HG02763 (cell line): ENCODE results near the gene TMEM198.

Experiments used
- ATAC-seq: cut with Tn5 transposase; IDR thresholded peaks from one replicate; pipeline ENCODE4 v1.9.1; 2021; ENCODE audit warnings: mild to moderate bottlenecking, moderate library complexity; ENCODE audit not compliant: unreplicated experiment

The TMEM198 gene

DNA sequence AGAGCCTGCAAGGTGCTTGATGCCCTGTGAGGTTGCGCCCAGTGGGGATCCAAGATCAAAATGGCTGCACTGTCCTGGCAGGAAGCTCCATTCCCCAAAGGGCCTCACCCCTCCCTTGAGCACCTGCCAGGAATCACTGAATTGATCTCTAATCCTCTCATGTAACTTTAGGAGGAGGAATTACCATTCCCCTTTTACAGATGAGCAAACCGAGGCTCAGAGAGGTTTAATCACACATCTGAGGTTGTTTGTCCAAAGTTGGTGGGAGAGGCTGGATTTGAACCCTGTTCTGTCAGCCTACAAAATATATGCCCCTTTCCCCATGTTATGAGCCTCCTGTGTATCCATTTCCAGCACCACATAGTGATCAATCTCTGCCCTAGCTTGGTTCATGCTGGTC is 19.0 kb upstream of the TMEM198 start:
- ATAC-seq: no peak

DNA sequence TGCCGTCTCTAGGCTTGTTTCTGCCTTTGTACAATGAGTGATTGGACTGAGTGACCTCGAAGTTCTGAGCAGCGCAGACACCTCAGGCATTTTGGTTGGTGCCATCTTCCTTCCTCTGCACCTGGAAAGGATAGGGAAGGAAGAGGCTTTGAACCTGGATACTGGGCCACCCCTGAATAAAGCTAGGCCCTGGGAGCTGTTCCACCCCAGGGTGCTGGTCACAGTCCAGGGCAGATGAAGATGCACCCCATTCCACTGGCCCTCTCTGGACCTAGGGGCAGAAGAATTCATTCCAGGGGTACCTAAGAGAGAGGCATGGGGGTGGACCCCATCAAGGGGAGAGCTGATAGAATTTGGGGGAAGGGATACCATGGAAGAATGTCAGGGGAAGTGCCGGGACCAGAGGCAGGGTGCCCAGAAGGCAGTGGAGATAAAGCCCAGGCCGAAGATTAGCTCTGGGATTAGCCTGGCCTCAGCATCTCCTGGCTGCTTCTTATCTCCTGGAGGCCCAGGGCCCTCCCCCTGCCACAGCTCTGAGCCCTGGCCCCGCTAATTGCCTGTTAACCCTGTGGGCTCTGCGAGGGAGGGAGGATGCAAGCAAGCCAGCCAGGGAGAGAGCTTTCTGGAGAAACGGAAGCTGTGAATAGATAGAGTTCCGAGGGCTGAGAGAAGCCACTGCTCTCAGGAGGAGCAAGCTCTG is 18.1 kb upstream of the TMEM198 start:
- ATAC-seq: no peak

DNA sequence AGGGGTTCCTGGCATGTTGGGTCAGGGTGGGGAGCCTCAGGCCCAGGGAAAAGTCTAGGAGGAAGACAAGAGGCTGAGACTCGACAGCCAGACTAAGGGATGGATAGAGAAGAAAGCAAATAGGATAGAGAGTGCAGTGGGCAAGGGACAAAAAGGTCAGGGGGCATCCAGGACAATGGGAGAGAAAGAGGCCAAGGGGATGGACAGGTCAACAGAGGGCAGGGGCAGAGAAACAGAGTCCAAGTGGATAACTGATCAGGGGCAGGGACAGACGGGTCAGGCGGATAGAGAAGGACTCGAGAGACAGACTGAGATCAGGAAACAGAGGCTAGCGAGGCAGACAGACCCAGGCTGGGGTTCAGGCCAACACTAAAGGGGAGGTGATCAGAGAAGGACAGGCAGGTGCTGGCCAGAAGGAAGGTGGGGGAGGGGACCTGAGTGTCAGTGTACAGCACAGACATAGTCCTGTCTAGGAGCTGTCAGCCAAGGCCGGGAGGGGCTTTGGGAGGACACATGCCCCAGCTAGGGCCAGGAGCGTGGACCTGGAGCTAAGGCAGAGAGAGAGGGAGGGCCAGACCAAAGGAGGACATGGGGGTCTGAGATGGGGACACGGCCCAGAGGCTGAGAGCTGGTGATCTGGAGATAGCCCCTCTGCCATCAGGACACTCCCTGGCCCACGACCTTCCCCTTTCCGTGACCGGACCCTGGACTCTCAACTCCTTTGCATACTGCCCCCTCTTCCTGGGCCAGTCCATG is 17.3 kb upstream of the TMEM198 start:
- no peak for ATAC-seq

DNA sequence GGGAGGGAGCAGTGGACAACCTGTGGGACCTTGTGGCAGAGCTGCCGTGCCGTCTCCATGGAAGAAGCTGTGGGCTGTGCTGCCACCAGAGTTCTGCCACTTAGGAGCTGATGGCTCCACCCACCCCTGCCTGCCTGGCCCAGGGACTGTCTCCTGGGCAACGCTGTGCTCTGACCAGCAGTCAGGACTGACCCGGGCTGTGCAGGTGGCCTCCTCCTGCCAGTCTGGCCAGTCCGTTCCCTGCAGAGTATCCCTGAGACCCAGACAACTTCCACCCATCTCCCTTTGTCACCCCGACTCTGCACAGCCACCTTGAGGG is 16.8 kb upstream of the TMEM198 start:
- no peak for ATAC-seq

DNA sequence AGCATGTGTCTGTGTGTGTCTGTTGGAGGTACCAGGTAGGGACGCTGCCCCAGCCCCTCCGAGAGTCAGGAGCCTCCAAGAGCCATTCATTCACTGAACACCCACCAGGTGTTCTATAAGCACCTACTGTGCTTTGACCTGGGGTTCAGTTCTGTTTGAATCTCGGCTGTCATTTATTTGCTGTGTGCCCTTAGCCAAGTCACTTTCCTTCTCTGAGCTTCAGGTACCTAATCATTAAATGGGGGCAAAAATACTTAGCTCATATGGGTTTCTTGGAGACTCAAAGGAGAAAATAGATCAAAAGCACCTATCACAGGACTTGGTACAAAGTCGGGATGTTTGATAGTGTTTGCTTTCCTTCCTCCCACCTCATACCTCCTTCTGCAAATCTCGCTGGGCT is 16.4 kb upstream of the TMEM198 start:
- no peak for ATAC-seq

DNA sequence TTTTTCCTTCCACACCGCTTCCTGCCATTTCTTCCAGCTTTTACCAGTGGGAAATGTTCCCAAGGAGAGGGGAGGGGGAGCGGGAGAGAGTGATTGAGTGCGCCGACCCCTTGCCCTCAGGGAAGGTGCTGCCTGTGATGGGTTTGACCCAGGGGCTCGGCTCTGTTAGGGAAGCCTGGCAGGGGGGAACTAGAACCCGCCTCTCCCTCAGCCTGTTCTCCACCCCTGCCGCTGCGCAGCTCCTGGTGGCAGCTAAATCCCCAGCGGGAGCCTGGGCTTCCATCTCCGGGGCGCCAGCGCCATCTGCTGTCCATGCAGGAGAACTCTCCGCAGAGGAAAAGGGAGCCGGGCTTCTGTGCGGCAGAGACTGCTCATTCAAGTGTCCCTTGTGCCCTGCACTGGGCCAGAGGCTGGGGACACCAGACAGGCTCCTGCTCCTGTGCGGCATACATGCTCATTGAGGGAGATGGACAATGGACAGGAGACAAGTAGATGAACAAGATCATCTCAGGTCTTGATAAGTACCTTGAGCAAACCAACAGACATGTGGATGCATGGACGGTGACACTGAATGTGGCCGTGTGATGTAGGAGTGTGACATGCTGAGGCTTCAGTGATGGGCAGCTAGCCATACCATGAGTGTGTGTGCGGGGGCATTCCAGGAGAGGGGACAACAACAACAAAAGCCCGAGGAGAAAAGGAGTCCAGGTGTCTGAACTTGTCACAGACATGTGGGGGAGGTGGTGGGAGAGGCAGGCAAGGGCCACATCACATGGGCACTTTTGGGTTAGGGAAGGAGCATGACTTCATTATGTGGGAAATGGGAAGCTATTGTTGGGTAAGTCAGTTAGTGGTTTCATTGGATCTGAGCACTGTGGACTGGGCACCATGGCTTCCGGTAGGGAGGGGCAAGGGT is 13.5 kb upstream of the TMEM198 start:
- ATAC-seq: peak; percentile 63

DNA sequence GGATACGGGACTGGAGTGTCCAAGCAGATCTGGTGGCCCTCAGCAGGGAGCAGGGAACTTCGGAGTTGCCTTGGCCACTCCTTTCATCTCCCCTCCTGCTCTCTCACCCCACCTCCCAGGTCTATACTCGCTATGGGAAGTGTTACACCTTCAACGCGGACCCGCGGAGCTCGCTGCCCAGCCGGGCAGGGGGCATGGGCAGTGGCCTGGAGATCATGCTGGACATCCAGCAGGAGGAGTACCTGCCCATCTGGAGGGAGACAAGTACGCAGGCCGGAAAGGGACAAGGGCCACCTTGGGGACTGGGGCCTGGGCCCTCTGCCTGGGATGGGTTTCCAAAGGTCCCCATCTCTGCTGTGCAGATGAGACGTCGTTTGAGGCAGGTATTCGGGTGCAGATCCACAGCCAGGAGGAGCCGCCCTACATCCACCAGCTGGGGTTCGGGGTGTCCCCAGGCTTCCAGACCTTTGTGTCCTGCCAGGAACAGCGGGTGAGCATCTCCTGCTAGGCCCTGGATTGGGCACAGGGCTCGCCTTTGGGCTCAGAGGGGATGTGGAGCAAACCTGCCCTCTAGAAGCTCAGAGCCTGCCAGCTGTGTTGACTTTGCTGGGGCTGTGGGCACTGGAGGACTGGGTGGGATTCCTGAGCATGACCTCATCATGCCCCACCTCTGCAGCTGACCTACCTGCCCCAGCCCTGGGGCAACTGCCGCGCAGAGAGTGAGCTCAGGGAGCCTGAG is 12.0 kb upstream of the TMEM198 start:
- ATAC-seq: no peak

DNA sequence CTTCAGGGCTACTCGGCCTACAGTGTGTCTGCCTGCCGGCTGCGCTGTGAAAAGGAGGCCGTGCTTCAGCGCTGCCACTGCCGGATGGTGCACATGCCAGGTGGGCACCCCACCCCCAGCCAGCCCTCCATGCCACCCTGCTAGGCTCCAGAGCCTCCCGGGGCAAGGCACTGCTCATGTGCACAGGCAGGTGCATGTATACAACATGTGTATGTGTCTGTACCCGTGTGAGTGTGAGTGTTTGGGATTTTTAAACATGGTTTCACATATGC is 11.5 kb upstream of the TMEM198 start:
- no peak for ATAC-seq

DNA sequence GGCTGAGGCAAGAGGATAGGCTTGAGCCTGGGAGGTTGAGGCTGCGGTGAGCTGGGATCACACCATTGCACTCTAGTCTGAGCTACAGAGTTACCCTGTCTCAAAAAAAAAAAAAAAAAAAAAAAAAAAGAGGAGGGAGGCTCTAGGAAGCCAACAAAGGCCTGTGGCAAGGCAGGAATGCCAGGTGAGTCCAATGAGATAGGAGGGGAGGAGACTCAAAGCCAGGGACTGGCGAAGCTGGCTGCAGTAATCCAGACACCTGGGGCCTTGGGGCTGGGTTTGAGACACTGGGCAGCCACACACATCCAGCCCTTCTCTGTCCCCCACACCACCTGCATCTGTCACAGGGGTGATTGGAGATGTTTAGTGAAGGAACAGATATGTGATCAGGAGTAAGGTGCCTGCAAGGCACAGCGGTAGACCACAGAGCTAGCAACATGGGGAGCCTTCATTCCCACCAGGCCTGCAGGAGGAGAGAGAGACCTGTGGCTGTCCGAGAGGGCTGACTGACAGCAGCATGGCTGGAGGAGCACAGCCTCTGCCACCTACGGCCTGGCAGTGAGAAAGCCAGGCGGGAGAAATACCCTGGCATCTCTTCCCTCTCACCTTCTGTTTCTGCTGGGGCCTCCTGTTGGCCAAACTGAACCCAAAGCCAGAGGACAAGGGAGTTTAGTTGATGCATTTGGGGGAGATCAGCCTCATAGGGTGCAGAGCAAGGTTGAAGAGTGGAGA is 9.7 kb upstream of the TMEM198 start:
- no peak for ATAC-seq

DNA sequence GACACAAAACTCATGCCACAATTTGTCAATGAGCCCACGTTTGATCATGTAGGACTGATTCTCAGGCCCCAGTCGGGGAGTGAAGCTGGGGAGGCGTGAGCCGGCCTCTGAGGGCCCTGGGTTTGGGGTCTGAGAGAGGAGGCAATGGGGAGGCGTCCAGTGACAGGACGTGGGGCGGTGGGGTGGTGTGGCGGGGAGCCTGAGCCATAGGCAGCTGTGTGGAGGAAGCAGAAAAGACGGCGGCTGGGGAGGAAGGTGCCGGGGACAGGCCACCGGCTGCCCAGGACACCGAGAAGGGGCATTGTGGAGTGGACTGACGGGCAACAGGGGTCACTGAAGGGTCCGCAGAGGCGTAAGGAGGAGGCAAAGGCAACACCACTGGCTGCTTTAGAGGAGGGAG is 7.4 kb upstream of the TMEM198 start:
- no peak for ATAC-seq

DNA sequence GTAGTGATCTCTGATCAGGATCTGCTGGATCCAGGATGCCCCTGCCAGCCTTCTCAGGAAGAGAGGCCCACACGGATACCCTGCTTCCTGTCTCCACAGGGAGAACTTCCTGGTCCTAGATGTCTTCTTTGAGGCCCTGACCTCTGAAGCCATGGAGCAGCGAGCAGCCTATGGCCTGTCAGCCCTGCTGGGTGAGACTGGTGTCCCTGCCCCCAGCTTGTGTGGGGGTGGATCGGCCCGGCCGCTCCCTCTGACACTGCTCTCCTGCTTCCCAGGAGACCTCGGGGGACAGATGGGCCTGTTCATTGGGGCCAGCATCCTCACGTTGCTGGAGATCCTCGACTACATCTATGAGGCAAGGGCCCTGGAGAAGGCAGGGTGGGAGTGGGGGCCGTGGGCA is 6.9 kb upstream of the TMEM198 start:
- ATAC-seq: no peak

DNA sequence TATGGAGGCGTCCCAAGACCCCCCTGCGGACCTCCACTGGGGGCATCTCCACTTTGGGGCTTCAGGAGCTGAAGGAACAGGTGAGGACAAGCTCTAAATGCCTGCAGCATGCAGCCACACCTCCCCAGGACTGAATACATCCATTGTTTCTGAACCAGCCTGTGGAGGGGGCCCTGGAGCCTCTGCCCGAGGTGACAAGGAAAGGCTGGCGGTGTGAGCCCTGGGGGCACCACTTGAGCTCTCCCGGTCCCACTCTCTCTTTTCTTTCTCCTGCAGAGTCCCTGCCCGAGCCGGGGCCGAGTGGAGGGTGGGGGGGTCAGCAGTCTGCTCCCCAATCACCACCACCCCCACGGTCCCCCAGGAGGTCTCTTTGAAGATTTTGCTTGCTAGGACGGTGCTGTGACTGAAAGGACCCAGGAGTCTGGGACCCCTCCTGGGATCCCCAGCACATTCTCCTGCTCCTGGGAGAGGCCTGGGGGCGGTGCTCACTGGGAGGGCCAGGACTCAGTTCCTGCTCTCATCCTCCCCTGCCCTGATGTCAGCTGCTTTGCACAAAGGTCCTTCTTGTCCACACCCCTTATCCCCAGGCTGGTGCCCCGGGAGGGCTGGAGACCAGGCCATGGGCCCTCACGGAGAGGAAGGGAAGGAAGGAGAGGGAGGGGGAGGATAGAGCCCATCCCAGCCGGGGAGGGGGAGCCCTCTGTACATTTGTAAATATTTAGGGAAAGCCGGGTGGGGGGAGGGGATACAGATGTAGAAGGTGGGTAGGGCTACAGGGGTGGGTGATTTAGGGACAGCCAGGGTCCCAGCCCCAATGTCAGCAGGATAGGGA is 6.0 kb upstream of the TMEM198 start:
- no peak for ATAC-seq

DNA sequence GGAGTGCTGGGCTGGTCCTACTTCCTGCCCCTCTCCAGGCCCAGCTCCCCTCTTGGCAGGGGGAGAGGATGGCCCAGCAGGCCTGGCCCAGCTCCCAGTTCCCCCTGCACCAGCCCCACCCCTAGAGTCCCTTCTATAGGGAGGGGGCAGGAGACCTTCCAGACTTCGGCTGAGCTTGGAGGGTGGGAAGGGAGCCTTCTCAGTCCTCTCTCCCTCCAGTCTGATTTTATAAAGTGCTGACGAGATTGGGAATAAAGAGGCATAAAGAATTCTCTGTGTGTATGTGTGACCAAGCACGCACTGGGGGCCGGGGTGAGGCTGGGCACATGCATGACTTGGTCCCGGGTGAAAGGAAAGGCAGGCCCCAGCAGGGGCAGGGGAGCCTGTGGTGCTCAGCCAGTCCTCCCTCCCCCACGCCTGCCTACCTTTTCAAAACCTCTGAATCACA is 5.3 kb upstream of the TMEM198 start:
- ATAC-seq: no peak

DNA sequence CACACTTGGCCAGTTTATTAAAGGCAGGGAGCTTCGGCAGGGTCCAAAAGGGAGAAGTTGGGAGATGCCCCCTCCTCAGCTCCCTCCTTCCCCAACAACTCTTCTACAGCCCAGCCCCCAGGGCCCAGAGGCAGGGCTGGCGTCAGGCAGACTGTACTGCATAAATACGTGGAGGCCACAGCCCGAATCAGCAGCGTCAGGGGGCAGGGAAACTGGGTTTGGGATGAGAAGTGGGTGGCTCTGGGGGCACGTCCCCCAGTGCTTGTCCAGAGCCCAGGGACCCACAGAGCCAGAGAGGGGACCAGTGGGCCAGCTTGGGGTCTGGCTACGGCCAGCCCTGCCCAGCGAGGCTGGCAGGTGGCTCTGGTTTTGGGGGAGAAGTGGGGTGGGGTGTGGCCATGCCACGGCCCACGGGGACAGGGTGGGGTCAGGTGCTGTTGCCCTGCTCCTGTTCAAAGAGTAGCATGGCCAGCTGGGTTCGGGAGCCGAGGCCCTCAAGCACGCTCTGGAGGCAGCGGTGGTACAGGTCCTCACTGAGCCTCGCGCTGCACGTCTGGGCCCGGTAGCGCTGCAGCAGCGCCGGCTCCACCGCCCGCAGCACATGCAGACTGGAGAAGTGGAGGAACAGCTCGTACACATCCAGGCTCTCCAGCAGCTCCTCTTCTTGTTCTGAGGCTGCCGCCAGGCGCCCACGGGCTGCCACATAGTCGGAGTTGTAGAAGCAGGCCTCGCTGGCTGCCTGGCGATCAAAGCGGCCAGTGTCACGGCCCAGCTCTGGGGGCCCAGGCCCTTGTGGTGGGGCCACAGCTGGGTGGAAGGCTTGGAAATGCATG is 4.7 kb upstream of the TMEM198 start:
- no peak for ATAC-seq

DNA sequence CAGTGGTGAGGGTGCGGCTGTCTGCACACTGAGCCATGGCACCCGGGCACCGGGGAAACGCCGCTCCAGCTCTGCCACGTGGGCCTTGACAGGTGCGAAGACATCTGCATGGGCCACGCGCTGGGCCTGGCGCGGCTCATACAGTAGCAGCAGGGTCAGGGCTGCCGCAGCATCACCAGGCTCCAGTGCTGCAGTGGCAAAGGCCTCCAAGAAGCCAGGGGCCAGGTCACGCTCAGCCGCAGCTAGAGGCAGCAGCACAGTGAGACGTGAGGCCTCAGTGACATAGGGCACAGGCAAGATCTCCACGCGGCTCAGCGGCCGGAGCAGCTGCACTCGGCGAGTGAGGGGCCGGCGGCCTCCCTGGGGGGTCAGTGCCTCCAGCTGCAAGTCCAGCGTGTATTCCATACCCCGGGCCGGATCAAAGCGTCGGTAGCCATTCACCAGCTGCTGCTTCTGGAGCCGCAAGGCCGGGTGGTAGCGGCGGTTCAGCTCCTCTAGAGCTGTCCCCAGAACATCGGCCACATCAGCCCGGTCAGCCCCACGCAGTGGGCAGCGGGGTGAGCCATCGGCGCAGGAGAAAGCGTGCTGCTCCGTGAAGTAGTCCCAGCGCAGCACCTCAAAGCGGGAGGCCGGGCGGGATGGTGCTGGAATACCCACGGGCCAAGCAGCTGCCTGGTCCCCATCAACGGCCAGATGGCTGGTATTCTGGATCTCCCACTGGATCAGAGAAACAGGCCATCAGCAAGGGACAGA is 3.7 kb upstream of the TMEM198 start:
- no peak for ATAC-seq

DNA sequence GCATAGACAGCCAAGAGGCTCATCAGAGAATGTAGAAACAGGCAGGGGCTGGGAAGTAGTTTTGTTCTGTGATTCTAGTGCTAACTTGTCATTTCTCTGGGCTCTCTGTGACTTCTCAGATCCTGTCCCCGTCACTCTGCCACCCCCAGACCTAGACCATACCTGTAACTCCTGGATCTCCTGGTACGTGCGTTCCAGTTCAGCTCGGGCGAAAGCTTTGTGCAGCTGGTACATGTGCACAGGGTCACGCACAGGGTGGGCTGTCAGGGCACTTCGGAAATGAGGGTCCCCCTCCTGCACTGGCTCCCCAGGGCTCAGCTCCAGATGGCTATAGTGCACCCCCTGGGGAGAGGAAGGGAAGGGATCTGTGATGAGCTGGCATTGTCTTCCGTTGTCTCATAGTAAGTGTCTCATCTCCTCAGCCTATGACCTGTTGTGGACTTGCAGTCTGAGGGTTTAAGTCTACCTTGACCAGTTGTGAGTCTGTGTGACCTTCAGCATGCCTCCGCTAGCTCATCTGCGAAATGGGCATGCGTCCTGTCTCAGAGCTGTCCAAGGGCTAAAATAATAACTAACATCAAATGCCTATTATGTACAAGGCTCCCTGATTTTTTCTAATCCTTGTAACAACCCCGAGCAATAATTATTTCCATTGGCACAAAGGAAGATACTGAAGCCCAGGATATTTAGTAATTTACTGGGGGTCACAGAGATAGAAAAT is 2.9 kb upstream of the TMEM198 start:
- no peak for ATAC-seq

DNA sequence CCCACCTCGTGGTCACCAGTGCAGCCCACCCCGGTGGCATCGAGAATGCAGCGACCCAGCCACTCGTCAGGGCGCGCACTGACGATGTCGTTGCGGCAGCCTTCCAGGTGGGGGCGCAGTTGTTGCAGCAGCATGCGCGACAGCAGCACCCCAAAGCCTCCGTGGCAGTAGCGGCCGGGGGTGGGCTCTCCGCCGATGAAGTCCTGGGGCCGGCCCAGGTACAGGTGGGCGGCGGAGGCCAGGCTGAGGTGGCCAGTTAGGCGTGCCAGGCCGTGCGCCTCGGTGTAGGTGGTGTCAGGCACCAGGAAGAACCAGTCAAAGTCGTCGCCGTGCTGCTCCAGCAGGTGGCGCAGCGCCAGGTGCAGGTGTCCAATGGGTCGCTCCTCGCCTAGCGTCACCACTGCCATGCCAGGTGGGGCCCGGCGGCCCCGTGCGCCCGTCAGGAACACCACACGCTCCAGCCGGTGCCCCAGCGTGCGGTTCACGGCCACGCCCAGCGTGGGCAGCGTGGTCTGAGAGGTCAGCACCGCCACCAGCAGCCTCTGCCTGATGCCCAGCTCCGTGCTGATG is 2.1 kb upstream of the TMEM198 start:
- ATAC-seq: peak; percentile 43
